Eye (tissue), 1 donor: ENCODE results near the gene FAF1.

Source experiments
- DNase-seq: peaks from one replicate; pipeline ENCODE4 v3.0.0-alpha.2; 2015

The FAF1 gene

GRCh38 chr1:50422675-50422945, 537.5 kb downstream of the FAF1 start:
- no peak for DNase-seq

GRCh38 chr1:50421768-50422674, 538.0 kb downstream of the FAF1 start:
- peak; percentile 45 for DNase-seq

- DNase-seq = no peak
Measured at GRCh38 chr1:50421366-50421748, 538.7 kb downstream of the FAF1 start.

- peak; percentile 72 for DNase-seq
Measured at GRCh38 chr1:50420689-50421365, 539.2 kb downstream of the FAF1 start.

GRCh38 chr1:50419907-50420677, 540.0 kb downstream of the FAF1 start:
- peak; percentile 64 for DNase-seq

- peak; percentile 75 for DNase-seq
Measured at GRCh38 chr1:50419192-50419906, 540.7 kb downstream of the FAF1 start.

GRCh38 chr1:50418600-50419109, 541.4 kb downstream of the FAF1 start:
- peak; percentile 78 for DNase-seq

GRCh38 chr1:50417946-50418599, 542.0 kb downstream of the FAF1 start:
- DNase-seq = peak; percentile 61

GRCh38 chr1:50417507-50417906, 542.6 kb downstream of the FAF1 start:
- peak; percentile 63 for DNase-seq

GRCh38 chr1:50416553-50417453, 543.3 kb downstream of the FAF1 start:
- peak; percentile 61 for DNase-seq

GRCh38 chr1:50416150-50416527, 543.9 kb downstream of the FAF1 start:
- DNase-seq = no peak

- DNase-seq = peak; percentile 54
Measured at GRCh38 chr1:50415235-50416149, 544.6 kb downstream of the FAF1 start.

GRCh38 chr1:50414853-50415234, 545.2 kb downstream of the FAF1 start:
- no peak for DNase-seq

- no peak for DNase-seq
Measured at GRCh38 chr1:50412813-50413476, 547.1 kb downstream of the FAF1 start.

- no peak for DNase-seq
Measured at GRCh38 chr1:50405814-50406213, 554.3 kb downstream of the FAF1 start.

GRCh38 chr1:50393522-50394120, 566.4 kb downstream of the FAF1 start:
- no peak for DNase-seq
